Spleen (tissue), 11 donors: ENCODE results near the gene CYP3A4. TPM values are rescaled to one million over a fixed set of nuclear protein-coding genes. Genes with fewer than 3 reads are reported as not detected.
"Not testable (repeated sequence)": the region's sequence is repeated elsewhere in the genome, so short reads cannot be mapped to it uniquely, and the experiment has no call there.

Source experiments
- DNase-seq: peaks from one replicate; pipeline ENCODE4 v3.0.0-alpha.2; 2020
- H3K27ac ChIP-seq, 8 donors: fragments of 200-600 bp; sonication (generic) in 7 of 8; 1 replicate in 4 of 8; 2 replicates in 4 of 8; pipeline versions ENCODE4 v1.5.0 to v1.8.0; 2016 to 2021; ENCODE audit warnings: inconsistent platforms in 4 of 8, mild to moderate bottlenecking in 4 of 8, moderate library complexity in 1 of 8
- H3K27me3 ChIP-seq, 7 donors: fragments of 200-600 bp; sonication (generic) in 6 of 7; replicated peaks in 1 of 7; 1 replicate in 4 of 7; 2 replicates in 3 of 7; pipeline versions ENCODE4 v1.5.0 to v1.8.0; 2016 to 2021; ENCODE audit warnings: inconsistent platforms in 3 of 7, mild to moderate bottlenecking in 1 of 7
- H3K36me3 ChIP-seq, 6 donors: fragments of 200-600 bp; sonication (generic) in 5 of 6; 1 replicate in 4 of 6; 2 replicates in 2 of 6; pipeline versions ENCODE4 v1.5.0 to v1.8.0; 2016 to 2021; ENCODE audit warnings: inconsistent platforms in 2 of 6
- H3K4me1 ChIP-seq, 6 donors: fragments of 200-600 bp; sonication (generic) in 5 of 6; 1 replicate in 3 of 6; 2 replicates in 3 of 6; pipeline versions ENCODE4 v1.5.0 to v1.8.0; 2016 to 2021; ENCODE audit warnings: inconsistent platforms in 3 of 6
- H3K4me3 ChIP-seq, 8 donors: fragments of 200-600 bp; sonication (generic) in 7 of 8; 1 replicate in 4 of 8; 2 replicates in 4 of 8; pipeline versions ENCODE4 v1.5.0 to v1.8.0; 2016 to 2021; ENCODE audit warnings: inconsistent platforms in 4 of 8, mild to moderate bottlenecking in 4 of 8, moderate library complexity in 2 of 8
- H3K9me3 ChIP-seq, 8 donors: fragments of 200-600 bp; sonication (generic) in 7 of 8; 1 replicate in 4 of 8; 2 replicates in 4 of 8; pipeline versions ENCODE4 v1.5.0 to v1.8.0; 2016 to 2021; ENCODE audit warnings: inconsistent platforms in 4 of 8
- POLR2A ChIP-seq, 3 donors: fragments of 450-650 bp; IDR thresholded peaks; one replicate each; pipeline ENCODE4 v1.5.1; 2017; ENCODE audit warnings: antibody characterized with exemption in 3 of 3, mild to moderate bottlenecking in 1 of 3
- POLR2AphosphoS5 ChIP-seq, 3 donors: sonication (generic); formaldehyde crosslinking; IDR thresholded peaks; one replicate each; pipeline ENCODE4 v1.5.1; 2017; ENCODE audit warnings: antibody characterized with exemption in 3 of 3
- WGBS, 5 donors: extraction: QIAGEN DNeasy Blood & Tissue Kit in 3 of 5; methylation state at CpG; one replicate each; pipeline versions ENCODE4 v1.1.5 to v1.1.7; 2013 to 2018; 5-methylcytosine and 5-hydroxymethylcytosine counted together
- intact Hi-C: fragments of 100-400 bp; cut with DNase I; formaldehyde crosslinking; loops from one replicate; pipeline ENCODE4 v1.15.0; 2023; ENCODE audit warnings: low total_unique reads
- polyA plus RNA-seq, 3 donors: library from polyadenylated mRNA; stranded (reverse); fragments of 200-250 nt; gene quantifications; one replicate each; pipeline ENCODE4 v1.2.1, GENCODE V29; 2013
- total RNA-seq, 7 donors: library from RNA; depleted of rRNA in 3 of 7; stranded (reverse); fragments of >200 nt in 3 of 7; fragmentation: NEBNext Ultra II Directional in 4 of 7; extraction: Animal tissue kit (Norgen Biotek cat#: 25700) in 4 of 7; gene quantifications; one replicate each; pipeline versions ENCODE4 v1.1.0 to v1.2.1, GENCODE V29; 2016 to 2021
- TF ChIP-seq, protein P1 (sequence below), 11 experiments: fragments of 200-600 bp in 7 of 11; fragments of 450-650 bp in 4 of 11; sonication (generic) in 4 of 11; IDR thresholded peaks in 8 of 11; conservative IDR thresholded peaks in 3 of 11; 1 replicate in 7 of 11; 2 replicates in 4 of 11; pipeline versions ENCODE4 v1.4.0 to v1.8.0; 2016 to 2021; ENCODE audit warnings: antibody characterized with exemption in 11 of 11, inconsistent platforms in 4 of 11, mild to moderate bottlenecking in 1 of 11
- donor health status: healthy with polysubstance abuse.
- donor health status: DM: no; HTN: no; CAD: no; lungs with moderate emphysema.
- donor health status: DM: no; HTN: no; CAD: no.
- donor health status: Bipolar disorder and iron deficiency.
- donor health status: healthy.
- donor health status: DM: no; HTN: no; CAD: no.
- donor health status: DM: yes; HTN: yes; CAD: no.

The CYP3A4 gene
- total and polyA plus RNA-seq, 10 donors: not detected

DNA sequence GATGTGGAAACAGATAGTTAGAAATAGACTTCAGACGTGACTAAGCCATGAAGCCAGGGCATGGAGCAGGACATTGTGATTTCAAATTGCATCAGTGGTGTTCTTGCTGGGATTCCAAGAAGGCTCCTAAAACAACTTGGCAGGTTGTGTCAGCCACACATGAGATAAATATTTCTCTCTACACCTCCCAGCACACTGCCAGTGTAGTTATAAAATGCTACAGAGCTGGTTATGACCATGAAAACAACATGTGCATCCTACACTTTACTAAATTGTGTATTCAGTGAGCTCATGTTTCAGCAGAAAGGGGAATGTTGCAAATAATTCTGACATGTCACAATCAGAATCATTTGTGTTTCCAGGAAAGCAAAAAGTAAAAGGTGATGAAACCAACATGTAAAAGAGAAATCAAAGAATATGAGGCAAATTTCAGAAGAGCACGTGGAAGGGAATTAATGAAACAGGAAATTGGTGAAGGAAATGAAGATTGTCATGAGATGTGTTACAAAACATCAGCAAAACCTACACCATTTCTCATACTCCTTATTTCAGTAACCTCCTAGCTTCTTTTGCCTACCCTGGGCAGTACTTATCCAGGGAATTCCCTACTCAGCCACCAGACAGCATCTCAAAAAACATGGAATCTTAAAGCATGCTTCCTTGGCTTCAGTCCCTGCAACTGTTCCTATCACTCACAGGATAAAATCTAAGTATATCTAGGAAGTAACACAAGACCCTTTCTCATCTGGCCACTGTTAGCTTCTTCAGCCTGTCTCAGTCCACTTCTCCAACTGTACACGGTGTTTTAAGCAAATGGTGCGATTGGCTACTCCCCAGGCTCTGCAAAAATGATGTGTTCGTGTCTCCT is 43.2 kb downstream of the CYP3A4 start:
- Histone ChIP-seq H3K4me1 (no peaks in the 10 kb centered on the region), H3K27ac (no peak overlapping the region), H3K36me3 (peaks cover 0 to 9% (median 0%) of the 10 kb centered on the region in 6 donors), H3K9me3 (peaks cover 0 to 11% (median 7%) of the 10 kb centered on the region in 8 donors), H3K4me3 (no peak overlapping the region), H3K27me3 (no peaks in the 10 kb centered on the region)
- WGBS, 5 donors: 62 to 77% (median 73%) methylated on average over 5 of the region's 5 CpGs
- TF ChIP-seq, protein P1, sequence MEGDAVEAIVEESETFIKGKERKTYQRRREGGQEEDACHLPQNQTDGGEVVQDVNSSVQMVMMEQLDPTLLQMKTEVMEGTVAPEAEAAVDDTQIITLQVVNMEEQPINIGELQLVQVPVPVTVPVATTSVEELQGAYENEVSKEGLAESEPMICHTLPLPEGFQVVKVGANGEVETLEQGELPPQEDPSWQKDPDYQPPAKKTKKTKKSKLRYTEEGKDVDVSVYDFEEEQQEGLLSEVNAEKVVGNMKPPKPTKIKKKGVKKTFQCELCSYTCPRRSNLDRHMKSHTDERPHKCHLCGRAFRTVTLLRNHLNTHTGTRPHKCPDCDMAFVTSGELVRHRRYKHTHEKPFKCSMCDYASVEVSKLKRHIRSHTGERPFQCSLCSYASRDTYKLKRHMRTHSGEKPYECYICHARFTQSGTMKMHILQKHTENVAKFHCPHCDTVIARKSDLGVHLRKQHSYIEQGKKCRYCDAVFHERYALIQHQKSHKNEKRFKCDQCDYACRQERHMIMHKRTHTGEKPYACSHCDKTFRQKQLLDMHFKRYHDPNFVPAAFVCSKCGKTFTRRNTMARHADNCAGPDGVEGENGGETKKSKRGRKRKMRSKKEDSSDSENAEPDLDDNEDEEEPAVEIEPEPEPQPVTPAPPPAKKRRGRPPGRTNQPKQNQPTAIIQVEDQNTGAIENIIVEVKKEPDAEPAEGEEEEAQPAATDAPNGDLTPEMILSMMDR (IDR thresholded peaks at IDR 0.05 in 8 of 11, conservative IDR thresholded peaks at IDR 0.05 in 3 of 11): no peak
- no peak for TF ChIP-seq POLR2AphosphoS5 (IDR thresholded peaks at IDR 0.05)
- TF ChIP-seq POLR2A (IDR thresholded peaks at IDR 0.05): no peak
- no peak for DNase-seq
- intact Hi-C loops: no loop called here

DNA sequence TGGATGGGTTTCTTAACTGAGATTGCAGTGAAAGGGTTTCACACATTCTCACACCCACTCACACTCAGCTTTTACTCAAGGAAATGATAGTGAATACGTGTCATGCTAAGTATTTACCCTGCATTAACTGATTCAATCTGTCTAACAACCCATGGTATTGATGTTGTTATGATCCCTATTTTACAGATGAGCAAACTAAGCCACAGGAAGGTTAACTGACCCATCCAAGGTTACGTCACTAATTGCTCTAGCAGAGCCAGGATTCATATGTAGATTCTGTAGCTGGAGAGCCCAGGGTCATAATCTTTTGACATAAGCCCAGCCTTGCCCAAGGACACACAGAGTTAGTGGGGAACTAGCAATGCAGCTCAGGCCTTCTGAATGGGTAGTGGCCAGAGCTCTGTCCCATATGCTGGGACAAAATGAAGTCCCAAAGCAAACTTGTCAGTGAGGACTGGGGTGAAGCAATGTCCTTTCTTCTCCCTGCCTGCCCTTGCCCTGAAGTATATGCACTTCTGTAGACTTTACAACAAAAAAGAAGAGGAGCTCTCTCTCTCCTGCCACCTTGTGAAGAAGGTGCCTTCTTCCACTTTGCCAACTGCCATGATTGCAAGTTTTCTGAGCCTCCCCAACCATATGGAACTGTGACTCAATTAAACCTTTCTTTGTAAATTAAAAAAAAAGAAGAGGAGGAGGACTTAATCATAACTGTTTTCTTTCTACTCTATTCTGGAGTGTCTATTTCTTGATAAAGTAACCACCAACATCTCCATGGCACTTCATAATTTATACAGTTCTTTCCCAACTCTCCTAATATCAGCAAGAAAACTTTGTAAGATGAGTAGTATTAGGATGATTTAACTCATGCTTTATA is 44.0 kb downstream of the CYP3A4 start:
- intact Hi-C loops: no loop called here
- WGBS, 5 donors: 73 to 92% (median 82%) methylated on average over 2 of the region's 2 CpGs
- H3K9me3 ChIP-seq: peaks cover 0 to 3% (median under 1%) of the 10 kb centered on the region in 8 donors
- no peaks in the 10 kb centered on the region for H3K4me1 ChIP-seq
- H3K27ac ChIP-seq: no peak overlapping the region
- DNase-seq: no peak
- H3K27me3 ChIP-seq: no peaks in the 10 kb centered on the region
- TF ChIP-seq POLR2A (IDR thresholded peaks at IDR 0.05) (no peak), POLR2AphosphoS5 (IDR thresholded peaks at IDR 0.05) (no peak)
- TF ChIP-seq, protein P1 (IDR thresholded peaks at IDR 0.05 in 8 of 11, conservative IDR thresholded peaks at IDR 0.05 in 3 of 11): no peak
- H3K36me3 ChIP-seq: peaks cover 0 to 9% (median 0%) of the 10 kb centered on the region in 6 donors
- no peak overlapping the region for H3K4me3 ChIP-seq

DNA sequence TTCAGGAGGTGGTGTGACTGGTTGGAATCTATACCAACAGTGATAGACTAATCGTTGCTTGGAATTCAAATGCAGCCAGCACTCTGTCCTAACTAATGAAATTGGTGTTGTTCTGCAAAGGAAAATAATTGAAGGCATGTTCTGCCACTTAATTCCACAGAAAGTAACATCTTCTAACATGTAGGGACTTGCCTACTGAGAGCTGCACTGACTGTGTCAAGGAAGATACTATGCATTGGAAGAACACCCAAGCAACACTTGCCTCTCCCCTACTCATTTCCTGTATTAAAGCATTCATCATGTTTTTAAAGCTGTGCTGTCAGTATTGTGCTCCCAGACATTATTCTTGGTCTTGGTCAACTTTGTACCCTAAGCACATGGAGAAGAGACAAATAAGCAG is 46.3 kb downstream of the CYP3A4 start:
- intact Hi-C loops: no loop called here
- no peak for DNase-seq
- H3K27ac ChIP-seq: no peak overlapping the region
- no peaks in the 10 kb centered on the region for H3K4me1 ChIP-seq
- no peaks in the 10 kb centered on the region for H3K27me3 ChIP-seq
- no peaks in the 10 kb centered on the region for H3K9me3 ChIP-seq
- peaks cover 0 to 9% (median 0%) of the 10 kb centered on the region in 6 donors for H3K36me3 ChIP-seq
- WGBS, 5 donors: 71 to 90% (median 87%) methylated on average over 1 of the region's 1 CpG
- H3K4me3 ChIP-seq: no peak overlapping the region
- TF ChIP-seq POLR2AphosphoS5 (IDR thresholded peaks at IDR 0.05) (no peak), POLR2A (IDR thresholded peaks at IDR 0.05) (no peak)
- TF ChIP-seq, protein P1 (IDR thresholded peaks at IDR 0.05 in 8 of 11, conservative IDR thresholded peaks at IDR 0.05 in 3 of 11): no peak

DNA sequence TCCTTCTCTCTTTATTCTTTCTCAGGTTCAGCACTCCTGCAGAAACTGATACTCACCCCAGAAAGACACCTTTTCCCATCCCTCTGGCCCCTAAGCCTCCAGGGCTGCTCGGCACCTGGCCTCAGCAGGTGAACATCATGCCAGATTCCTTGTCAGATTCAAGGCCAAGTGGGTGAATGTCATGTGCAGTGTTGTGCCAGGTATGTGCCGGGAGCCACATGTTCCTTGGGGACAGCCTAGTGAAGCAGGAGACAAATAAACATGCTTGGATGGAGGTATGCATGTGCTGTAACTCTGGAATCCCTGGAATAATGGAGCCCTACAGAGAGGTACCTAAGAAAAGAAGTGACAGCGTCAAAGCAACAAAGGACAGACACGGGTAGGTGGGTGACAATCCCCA is 47.3 kb downstream of the CYP3A4 start:
- H3K27ac ChIP-seq, H3K9me3 ChIP-seq, intact Hi-C loops, H3K36me3 ChIP-seq, H3K27me3 ChIP-seq, H3K4me3 ChIP-seq, H3K4me1 ChIP-seq, DNase-seq: not testable (repeated sequence)
- WGBS, 5 donors: 92 to 95% (median 94%) methylated on average over 4 of the region's 4 CpGs
